IMR-90 (cell line): ENCODE results near the gene PKHD1. TPM values are rescaled to one million over a fixed set of nuclear protein-coding genes. Genes with fewer than 3 reads are reported as not detected.

Experiments used
- ATAC-seq: fragments of 200-7000 bp; cut with Tn5 transposase; 2 replicates; pipeline ENCODE4 v1.9.1; 2020; ENCODE audit warnings: low read depth, mild to moderate bottlenecking, moderate library complexity
- BruUV-seq: library from RNA; stranded (reverse); fragments of 400-500 nt; replicated peaks from 2 replicates; lab custom pipeline; 2021; lab: Mats Ljungman, UMichigan
- CTCF ChIA-PET: fragments of 300-600 bp; formaldehyde crosslinking; extraction: SDS; loops from one replicate; lab custom pipeline; 2021; ENCODE audit warnings: antibody characterized with exemption; lab: Yijun Ruan, JAX
- POLR2A ChIA-PET: fragments of 300-600 bp; sonication (Branson Sonifier 250); formaldehyde crosslinking; loops from one replicate; lab custom pipeline; 2022; ENCODE audit warnings: antibody characterized with exemption; ENCODE audit not compliant: unreplicated experiment; lab: Charles Lee
- DNase-seq: peaks from one replicate; pipeline ENCODE4 v3.0.0; 2013
- H2AFZ ChIP-seq: replicated peaks from 2 replicates; pipeline ENCODE3; 2013; ENCODE audit warnings: low read length, mild to moderate bottlenecking; ENCODE audit not compliant: poor library complexity
- H2AK5ac ChIP-seq: 2 replicates; pipeline ENCODE4 v1.6.1; 2013; ENCODE audit warnings: low read depth, low read length, inconsistent platforms
- H2AK9ac ChIP-seq: replicated peaks from 2 replicates; pipeline ENCODE3; 2013; ENCODE audit warnings: mild to moderate bottlenecking, low read depth, low read length, moderate library complexity; ENCODE audit not compliant: poor library complexity
- H2BK120ac ChIP-seq: 2 replicates; pipeline ENCODE4 v1.6.1; 2013; ENCODE audit warnings: low read depth, low read length, inconsistent platforms
- H2BK15ac ChIP-seq: 3 replicates; pipeline ENCODE4 v1.6.1; 2013; ENCODE audit warnings: low read depth, low read length, inconsistent platforms
- H2BK20ac ChIP-seq: 2 replicates; pipeline ENCODE4 v1.6.1; 2013; ENCODE audit warnings: low read depth, mild to moderate bottlenecking, inconsistent platforms, low read length, moderate library complexity
- H2BK5ac ChIP-seq: 2 replicates; pipeline ENCODE4 v1.6.1; 2013; ENCODE audit warnings: mild to moderate bottlenecking, low read depth, low read length, inconsistent platforms; ENCODE audit not compliant: poor library complexity, severe bottlenecking
- H3K14ac ChIP-seq: replicated peaks from 2 replicates; pipeline ENCODE4 v1.6.1; 2013; ENCODE audit warnings: low read depth, low read length, inconsistent platforms
- H3K18ac ChIP-seq: 2 replicates; pipeline ENCODE4 v1.6.1; 2013; ENCODE audit warnings: low read depth, low read length, control low read depth
- H3K23ac ChIP-seq: 2 replicates; pipeline ENCODE4 v1.6.1; 2013; ENCODE audit warnings: low read depth, low read length, inconsistent platforms
- H3K27ac ChIP-seq: 2 replicates; pipeline ENCODE4 v1.5.1; 2013; ENCODE audit warnings: mild to moderate bottlenecking, control low read depth, low read length; ENCODE audit not compliant: insufficient read depth
- H3K27me3 ChIP-seq: 2 replicates; pipeline ENCODE4 v1.6.1; 2013; ENCODE audit warnings: low read length; ENCODE audit not compliant: control insufficient read depth, insufficient read depth
- H3K36me3 ChIP-seq: 2 replicates; pipeline ENCODE4 v1.6.1; 2013; ENCODE audit warnings: low read length, mixed read lengths; ENCODE audit not compliant: control insufficient read depth, insufficient read depth
- H3K4ac ChIP-seq: 2 replicates; pipeline ENCODE4 v1.6.1; 2013; ENCODE audit warnings: low read depth, low read length, inconsistent platforms
- H3K4me1 ChIP-seq: 2 replicates; pipeline ENCODE4 v1.6.1; 2013; ENCODE audit warnings: low read length, mixed read lengths; ENCODE audit not compliant: control insufficient read depth, insufficient read depth
- H3K4me2 ChIP-seq: 2 replicates; pipeline ENCODE4 v1.6.1; 2013; ENCODE audit warnings: low read depth, mild to moderate bottlenecking, control low read depth, low read length, moderate library complexity
- H3K4me3 ChIP-seq: 2 replicates; pipeline ENCODE4 v1.5.1; 2013; ENCODE audit warnings: low read depth, mild to moderate bottlenecking, control low read depth, low read length, moderate library complexity; ENCODE audit not compliant: insufficient read depth
- H3K56ac ChIP-seq: 2 replicates; pipeline ENCODE4 v1.6.1; 2013; ENCODE audit warnings: low read length, inconsistent platforms; ENCODE audit not compliant: insufficient read depth; ENCODE audit errors: extremely low read depth
- H3K79me1 ChIP-seq, 2 experiments: 2 replicates each; pipeline ENCODE4 v1.6.1; 2013; ENCODE audit warnings: low read length in 2 of 2, inconsistent platforms in 1 of 2, low read depth in 1 of 2
- H3K9ac ChIP-seq: 2 replicates; pipeline ENCODE4 v1.6.1; 2013; ENCODE audit warnings: low read depth, low read length, control low read depth
- H3K9me1 ChIP-seq: 2 replicates; pipeline ENCODE4 v1.6.1; 2013; ENCODE audit warnings: low read length, inconsistent platforms; ENCODE audit not compliant: insufficient read depth
- H3K9me3 ChIP-seq: 2 replicates; pipeline ENCODE4 v1.6.1; 2013; ENCODE audit warnings: low read length; ENCODE audit not compliant: control insufficient read depth, insufficient read depth
- H4K20me1 ChIP-seq: 2 replicates; pipeline ENCODE4 v1.6.1; 2013; ENCODE audit warnings: low read length, inconsistent platforms; ENCODE audit not compliant: insufficient read depth
- H4K5ac ChIP-seq: 2 replicates; pipeline ENCODE4 v1.6.1; 2013; ENCODE audit warnings: mild to moderate bottlenecking, low read depth, low read length, control low read depth
- H4K8ac ChIP-seq, 2 experiments: 2 replicates each; pipeline ENCODE4 v1.6.1; 2013; ENCODE audit warnings: low read depth in 2 of 2, low read length in 2 of 2, control low read depth in 1 of 2, inconsistent platforms in 1 of 2
- H4K91ac ChIP-seq: 2 replicates; pipeline ENCODE4 v1.6.1; 2013; ENCODE audit warnings: low read depth, low read length, inconsistent platforms; ENCODE audit not compliant: insufficient read depth
- CEBPB ChIP-seq: IDR thresholded peaks from 2 replicates; pipeline ENCODE4 v1.6.1; 2012; ENCODE audit warnings: low read depth, low read length, improper control_type of control experiment
- CHD1 ChIP-seq: IDR thresholded peaks from 2 replicates; pipeline ENCODE4 v1.6.1; 2012; ENCODE audit warnings: low read depth, low read length, improper control_type of control experiment
- ELK1 ChIP-seq: fragments of 150-350 bp; IDR thresholded peaks from 2 replicates; pipeline ENCODE4 v1.6.1; 2016; ENCODE audit warnings: low read depth, mild to moderate bottlenecking, low read length, moderate library complexity, borderline replicate concordance
- MAFK ChIP-seq: IDR thresholded peaks from 2 replicates; pipeline ENCODE4 v1.6.1; 2012; ENCODE audit warnings: low read depth, low read length, improper control_type of control experiment
- MAZ ChIP-seq: IDR thresholded peaks from 2 replicates; pipeline ENCODE4 v1.6.1; 2012; ENCODE audit warnings: low read depth, mild to moderate bottlenecking, low read length, improper control_type of control experiment, moderate library complexity, borderline replicate concordance
- MXI1 ChIP-seq: IDR thresholded peaks from 2 replicates; pipeline ENCODE4 v1.6.1; 2012; ENCODE audit warnings: low read depth, mild to moderate bottlenecking, low read length, moderate library complexity, borderline replicate concordance
- NFE2L2 ChIP-seq: fragments of 150-350 bp; IDR thresholded peaks from 2 replicates; pipeline ENCODE4 v1.6.1; 2016; ENCODE audit warnings: low read depth, mild to moderate bottlenecking, low read length
- POLR2A ChIP-seq: IDR thresholded peaks from 2 replicates; pipeline ENCODE4 v1.6.1; 2012; ENCODE audit warnings: mild to moderate bottlenecking, low read depth, low read length
- RAD21 ChIP-seq: IDR thresholded peaks from 2 replicates; pipeline ENCODE4 v1.6.1; 2012; ENCODE audit warnings: low read length, improper control_type of control experiment
- RCOR1 ChIP-seq: IDR thresholded peaks from 2 replicates; pipeline ENCODE4 v1.6.1; 2012; ENCODE audit warnings: mild to moderate bottlenecking, low read length, improper control_type of control experiment; ENCODE audit not compliant: insufficient replicate concordance
- RFX5 ChIP-seq: IDR thresholded peaks from 2 replicates; pipeline ENCODE4 v1.8.0; 2012; ENCODE audit warnings: low read depth, mild to moderate bottlenecking, low read length, moderate library complexity
- WGBS, 2 experiments: methylation state at CpG; one replicate each; pipeline versions ENCODE4 v1.1.5 to v1.1.7; 2013; ENCODE audit warnings: missing lambda C conversion rate in 2 of 2; ENCODE audit not compliant: insufficient read length in 1 of 2; ENCODE audit errors: extremely low coverage in 2 of 2; 5-methylcytosine and 5-hydroxymethylcytosine counted together
- dilution Hi-C: fragments of 300-500 bp; cut with HindIII; formaldehyde crosslinking; loops from one replicate; pipeline ENCODE4 v1.14.3; 2018; ENCODE audit warnings: low sequenced_read_pairs; ENCODE audit not compliant: unreplicated experiment
- in situ Hi-C: fragments of 300-500 bp; cut with MboI; formaldehyde crosslinking; loops from 3 replicates; pipeline ENCODE4 v1.14.3; 2019; ENCODE audit warnings: low sequenced_read_pairs, inconsistent platforms, mixed read lengths
- intact Hi-C: fragments of 100-400 bp; cut with micrococcal nuclease; formaldehyde crosslinking; loops from 2 replicates; pipeline ENCODE4 v1.10.0; 2022
- polyA plus RNA-seq, 3 experiments: library from polyadenylated mRNA; depleted of rRNA; stranded (reverse); fragments of >200 nt; gene quantifications; 2 replicates each; pipeline ENCODE4 v1.2.3, GENCODE V29; 2012; ENCODE audit warnings: low replicate concordance in 1 of 3
- total RNA-seq: library from RNA; depleted of rRNA; stranded (reverse); fragments of >200 nt; gene quantifications from 2 replicates; pipeline ENCODE4 v1.2.3, GENCODE V29; 2012
- TF ChIP-seq, protein P1 (sequence below): conservative IDR thresholded peaks from 2 replicates; pipeline ENCODE4 v1.5.1; 2012; ENCODE audit warnings: mild to moderate bottlenecking, low read depth, low read length, improper control_type of control experiment

The PKHD1 gene
- total and polyA plus RNA-seq, 2 of the 4 experiments (the other 2 are of a cell fraction): not detected

DNA sequence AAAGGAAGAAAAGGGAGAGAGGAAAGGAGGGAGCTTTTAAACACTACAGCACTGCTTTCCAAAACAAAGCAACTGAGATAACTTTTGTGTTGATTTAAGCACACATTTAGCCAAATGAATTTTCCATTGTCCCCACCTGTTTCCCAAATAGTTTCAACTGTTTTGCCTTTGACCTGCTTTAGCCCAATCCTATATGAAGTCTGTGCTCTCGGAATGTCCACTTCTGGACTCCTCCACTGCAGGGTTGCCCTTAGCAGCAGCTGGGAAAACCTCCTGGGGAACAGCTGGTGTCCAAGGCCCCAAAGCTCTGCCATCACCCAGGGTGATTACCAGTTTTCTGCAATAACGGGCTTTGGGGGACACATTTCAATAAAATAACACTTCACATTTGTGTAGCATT lies 44.9 kb upstream of the PKHD1 start:
- H3K14ac ChIP-seq: no peak overlapping the region
- H4K5ac ChIP-seq: no peak overlapping the region
- H3K18ac ChIP-seq: no peak overlapping the region
- dilution Hi-C loops: no loop called here
- ChIA-PET CTCF (interaction anchor here (0.5 kb wide), 1 partner anchor 121 kb away, joined by 3 read pairs; no protein-coding TSS in a partner anchor), POLR2A (no interaction called here)
- no peaks in the 10 kb centered on the region for H3K9me1 ChIP-seq
- H3K9ac ChIP-seq: no peak overlapping the region
- in situ Hi-C loops: no loop called here
- intact Hi-C loops: no loop called here
- H2BK120ac ChIP-seq: no peak overlapping the region
- peaks cover 4% of the 10 kb centered on the region; the same call in 1 of the 2 replicates for H3K27me3 ChIP-seq
- H2BK5ac ChIP-seq: no peak overlapping the region
- H3K27ac ChIP-seq: no peak overlapping the region
- TF ChIP-seq ELK1: no peak
- TF ChIP-seq CHD1: no peak
- TF ChIP-seq RFX5: no peak
- no peak for TF ChIP-seq POLR2A
- TF ChIP-seq CEBPB: no peak
- TF ChIP-seq, protein P1, sequence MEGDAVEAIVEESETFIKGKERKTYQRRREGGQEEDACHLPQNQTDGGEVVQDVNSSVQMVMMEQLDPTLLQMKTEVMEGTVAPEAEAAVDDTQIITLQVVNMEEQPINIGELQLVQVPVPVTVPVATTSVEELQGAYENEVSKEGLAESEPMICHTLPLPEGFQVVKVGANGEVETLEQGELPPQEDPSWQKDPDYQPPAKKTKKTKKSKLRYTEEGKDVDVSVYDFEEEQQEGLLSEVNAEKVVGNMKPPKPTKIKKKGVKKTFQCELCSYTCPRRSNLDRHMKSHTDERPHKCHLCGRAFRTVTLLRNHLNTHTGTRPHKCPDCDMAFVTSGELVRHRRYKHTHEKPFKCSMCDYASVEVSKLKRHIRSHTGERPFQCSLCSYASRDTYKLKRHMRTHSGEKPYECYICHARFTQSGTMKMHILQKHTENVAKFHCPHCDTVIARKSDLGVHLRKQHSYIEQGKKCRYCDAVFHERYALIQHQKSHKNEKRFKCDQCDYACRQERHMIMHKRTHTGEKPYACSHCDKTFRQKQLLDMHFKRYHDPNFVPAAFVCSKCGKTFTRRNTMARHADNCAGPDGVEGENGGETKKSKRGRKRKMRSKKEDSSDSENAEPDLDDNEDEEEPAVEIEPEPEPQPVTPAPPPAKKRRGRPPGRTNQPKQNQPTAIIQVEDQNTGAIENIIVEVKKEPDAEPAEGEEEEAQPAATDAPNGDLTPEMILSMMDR: no peak
- no peak for TF ChIP-seq NFE2L2
- TF ChIP-seq MXI1: no peak
- TF ChIP-seq MAFK: no peak
- no peak for TF ChIP-seq MAZ
- no peak for TF ChIP-seq RCOR1
- TF ChIP-seq RAD21: no peak
- no peak overlapping the region for H2AK9ac ChIP-seq
- no peak overlapping the region for H3K4ac ChIP-seq
- H3K79me1 ChIP-seq: no peaks in the 10 kb centered on the region
- no peaks in the 10 kb centered on the region for H3K36me3 ChIP-seq
- 60% methylated on average over 1 of the region's 2 CpGs; no CpG with 5 or more reads in 1 of the 2 experiments for WGBS, 2 experiments
- H3K56ac ChIP-seq: no peak overlapping the region
- no peak overlapping the region for H2AK5ac ChIP-seq
- no peak overlapping the region for H4K8ac ChIP-seq
- no TSS peak for BruUV-seq
- no peaks in the 10 kb centered on the region for H3K4me1 ChIP-seq
- H3K4me3 ChIP-seq: no peak overlapping the region
- no peak overlapping the region for H2BK15ac ChIP-seq
- H3K4me2 ChIP-seq: no peak overlapping the region
- H3K9me3 ChIP-seq: no peaks in the 10 kb centered on the region
- H2AFZ ChIP-seq: no peak overlapping the region
- H4K91ac ChIP-seq: no peak overlapping the region
- no peaks in the 10 kb centered on the region for H4K20me1 ChIP-seq
- no peak overlapping the region for H3K23ac ChIP-seq
- no peak for DNase-seq
- no peak for ATAC-seq
- no peak overlapping the region for H2BK20ac ChIP-seq
